ENCODE measurements around the gene CLCN4. TPM values are rescaled to one million over a fixed set of nuclear protein-coding genes. Genes with fewer than 3 reads are reported as not detected.

CLCN4 gene
- total and polyA plus RNA-seq, 10 donors = 0.63 to 10.9 (median 5.0) TPM

DNA sequence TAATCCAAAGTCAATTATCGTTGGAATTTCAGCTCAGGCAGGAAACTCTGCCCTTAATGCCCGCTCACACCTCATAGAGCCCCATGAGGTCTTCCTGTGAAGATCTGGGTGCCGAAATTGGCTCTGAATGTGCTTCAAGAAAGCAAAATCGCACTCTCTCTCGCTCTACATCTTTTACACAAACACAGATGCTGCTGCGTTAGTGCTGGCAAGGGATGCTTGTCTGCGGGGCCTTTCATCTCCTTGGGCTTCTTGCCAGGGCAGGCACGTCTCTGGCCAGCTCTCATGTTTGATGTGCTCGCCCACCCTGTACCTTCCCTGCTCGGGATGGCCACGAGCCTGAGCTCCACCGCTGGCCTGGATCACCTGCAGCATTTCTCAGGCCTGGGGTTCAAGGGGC is 66.5 kb downstream of the CLCN4 start:
- TF ChIP-seq, protein P1, sequence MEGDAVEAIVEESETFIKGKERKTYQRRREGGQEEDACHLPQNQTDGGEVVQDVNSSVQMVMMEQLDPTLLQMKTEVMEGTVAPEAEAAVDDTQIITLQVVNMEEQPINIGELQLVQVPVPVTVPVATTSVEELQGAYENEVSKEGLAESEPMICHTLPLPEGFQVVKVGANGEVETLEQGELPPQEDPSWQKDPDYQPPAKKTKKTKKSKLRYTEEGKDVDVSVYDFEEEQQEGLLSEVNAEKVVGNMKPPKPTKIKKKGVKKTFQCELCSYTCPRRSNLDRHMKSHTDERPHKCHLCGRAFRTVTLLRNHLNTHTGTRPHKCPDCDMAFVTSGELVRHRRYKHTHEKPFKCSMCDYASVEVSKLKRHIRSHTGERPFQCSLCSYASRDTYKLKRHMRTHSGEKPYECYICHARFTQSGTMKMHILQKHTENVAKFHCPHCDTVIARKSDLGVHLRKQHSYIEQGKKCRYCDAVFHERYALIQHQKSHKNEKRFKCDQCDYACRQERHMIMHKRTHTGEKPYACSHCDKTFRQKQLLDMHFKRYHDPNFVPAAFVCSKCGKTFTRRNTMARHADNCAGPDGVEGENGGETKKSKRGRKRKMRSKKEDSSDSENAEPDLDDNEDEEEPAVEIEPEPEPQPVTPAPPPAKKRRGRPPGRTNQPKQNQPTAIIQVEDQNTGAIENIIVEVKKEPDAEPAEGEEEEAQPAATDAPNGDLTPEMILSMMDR (IDR thresholded peaks at IDR 0.05 in 8 of 11, conservative IDR thresholded peaks at IDR 0.05 in 3 of 11) = no peak
- TF ChIP-seq POLR2A (IDR thresholded peaks at IDR 0.05) (no peak), POLR2AphosphoS5 (IDR thresholded peaks at IDR 0.05) (no peak)

DNA sequence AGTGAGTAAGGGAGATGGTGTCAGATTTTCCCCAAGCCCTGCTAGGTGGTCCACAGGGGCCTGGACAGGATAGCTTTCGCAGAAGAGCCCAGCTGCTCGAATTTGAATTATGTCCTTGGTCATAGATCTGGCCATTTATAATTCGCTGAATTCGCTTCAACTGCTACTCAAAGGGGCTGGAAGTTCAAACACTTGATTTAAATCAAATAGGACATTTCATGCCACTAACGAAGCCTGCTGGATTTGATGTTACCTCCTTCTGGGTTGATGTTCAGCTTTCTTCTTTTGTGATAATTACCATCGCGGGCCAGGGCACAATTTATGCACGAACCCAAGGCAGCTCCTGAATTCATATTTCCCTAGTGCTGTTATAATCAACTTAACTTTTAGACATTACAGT is 67.0 kb downstream of the CLCN4 start:
- H3K27me3 ChIP-seq (replicated peaks in 1 of 7) = no peaks in the 10 kb centered on the region
- no peak for TF ChIP-seq POLR2A (IDR thresholded peaks at IDR 0.05)
- TF ChIP-seq POLR2AphosphoS5 (IDR thresholded peaks at IDR 0.05) = no peak
- TF ChIP-seq, protein P1 (IDR thresholded peaks at IDR 0.05 in 8 of 11, conservative IDR thresholded peaks at IDR 0.05 in 3 of 11) = no peak
- H3K4me1 ChIP-seq = no peaks in the 10 kb centered on the region
- DNase-seq = no peak
- WGBS, 5 donors = 80 to 97% (median 87%) methylated on average over 7 to 8 of the region's 8 CpGs
- H3K4me3 ChIP-seq = no peak overlapping the region
- H3K36me3 ChIP-seq = peaks cover 0 to 10% (median 0%) of the 10 kb centered on the region in 6 donors
- intact Hi-C loops (cut with DNase I; ENCODE audit: low total_unique reads) = no loop called here
- H3K27ac ChIP-seq = no peak overlapping the region
- no peaks in the 10 kb centered on the region for H3K9me3 ChIP-seq

More for the DNA sequence above, 66.5 kb downstream of the CLCN4 start:
- 74 to 95% (median 85%) methylated on average over 8 to 12 of the region's 12 CpGs for WGBS, 5 donors
- no peaks in the 10 kb centered on the region for H3K27me3 ChIP-seq (replicated peaks in 1 of 7)
- H3K4me1 ChIP-seq = no peaks in the 10 kb centered on the region
- H3K27ac ChIP-seq = no peak overlapping the region
- H3K4me3 ChIP-seq = no peak overlapping the region
- intact Hi-C loops (cut with DNase I; ENCODE audit: low total_unique reads) = no loop called here
- peaks cover 0 to 10% (median 0%) of the 10 kb centered on the region in 6 donors for H3K36me3 ChIP-seq
- DNase-seq = no peak
- no peaks in the 10 kb centered on the region for H3K9me3 ChIP-seq

DNA sequence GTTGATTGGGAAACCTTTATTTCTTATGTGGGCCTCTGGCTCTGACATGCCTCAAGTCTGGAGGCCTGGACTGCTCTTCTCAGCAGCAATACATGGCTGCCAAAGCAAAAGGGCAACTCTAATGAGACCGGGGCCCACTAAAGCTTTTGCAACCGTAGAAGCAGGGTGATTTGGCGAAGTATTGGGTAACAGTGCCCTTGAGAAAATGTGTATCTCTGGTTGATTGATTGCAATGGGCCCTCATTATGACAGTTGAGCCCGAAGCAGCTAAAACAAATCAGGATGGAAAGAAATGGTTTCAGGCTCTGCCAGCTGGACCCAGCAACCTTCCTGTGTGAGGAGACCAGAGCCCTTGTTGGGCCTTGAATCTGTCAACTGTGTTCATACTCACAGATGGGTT is 73.4 kb downstream of the CLCN4 start:
- Histone ChIP-seq H3K9me3 (no peaks in the 10 kb centered on the region), H3K4me1 (no peaks in the 10 kb centered on the region), H3K36me3 (peaks cover 0 to 14% (median 0%) of the 10 kb centered on the region in 6 donors), H3K27ac (no peak overlapping the region), H3K4me3 (no peak overlapping the region), H3K27me3 (replicated peaks in 1 of 7) (no peaks in the 10 kb centered on the region)
- WGBS, 5 donors = 77 to 89% (median 85%) methylated on average over 4 of the region's 4 CpGs
- no peak for DNase-seq
- TF ChIP-seq, protein P1 (IDR thresholded peaks at IDR 0.05 in 8 of 11, conservative IDR thresholded peaks at IDR 0.05 in 3 of 11) = no peak
- TF ChIP-seq POLR2AphosphoS5 (IDR thresholded peaks at IDR 0.05) = no peak
- TF ChIP-seq POLR2A (IDR thresholded peaks at IDR 0.05) = no peak
- intact Hi-C loops (cut with DNase I; ENCODE audit: low total_unique reads) = no loop called here

DNA sequence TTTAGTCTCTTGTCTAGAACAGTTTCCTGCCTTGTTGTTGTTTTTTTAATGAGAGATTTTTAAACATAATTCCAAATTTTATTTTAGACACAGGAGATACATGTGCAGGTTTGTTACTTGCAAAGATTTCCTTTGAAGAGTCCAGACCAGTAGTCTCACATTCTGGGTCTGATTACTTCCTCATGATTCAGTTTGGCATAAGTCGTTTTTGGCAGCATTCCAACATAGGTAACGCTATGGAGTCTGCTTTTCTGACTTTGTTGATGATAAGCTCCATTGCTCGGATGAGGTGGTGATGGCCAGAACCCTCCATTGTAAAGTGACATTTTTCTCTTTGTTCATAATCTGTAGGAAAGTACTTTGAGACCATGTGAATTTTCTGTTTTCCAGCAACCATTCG is 74.7 kb downstream of the CLCN4 start:
- H3K9me3 ChIP-seq = no peaks in the 10 kb centered on the region
- DNase-seq = no peak
- intact Hi-C loops (cut with DNase I; ENCODE audit: low total_unique reads) = no loop called here
- no peaks in the 10 kb centered on the region for H3K4me1 ChIP-seq
- H3K36me3 ChIP-seq = peaks cover 0 to 14% (median 0%) of the 10 kb centered on the region in 6 donors
- 57 to 75% (median 71%) methylated on average over 4 of the region's 4 CpGs for WGBS, 5 donors
- H3K27me3 ChIP-seq (replicated peaks in 1 of 7) = no peaks in the 10 kb centered on the region
- no peak overlapping the region for H3K27ac ChIP-seq
- no peak overlapping the region for H3K4me3 ChIP-seq
- TF ChIP-seq, protein P1 (IDR thresholded peaks at IDR 0.05 in 8 of 11, conservative IDR thresholded peaks at IDR 0.05 in 3 of 11) = no peak
- TF ChIP-seq POLR2AphosphoS5 (IDR thresholded peaks at IDR 0.05) = no peak
- TF ChIP-seq POLR2A (IDR thresholded peaks at IDR 0.05) = no peak
